ENCODE data around the gene THEMIS2. TPM values are rescaled to one million over a fixed set of nuclear protein-coding genes. Genes with fewer than 3 reads are reported as not detected.

Gene THEMIS2
- total RNA-seq, 4 donors from 2014 or later, result 5.6 to 12.0 (median 7.9) TPM

DNA sequence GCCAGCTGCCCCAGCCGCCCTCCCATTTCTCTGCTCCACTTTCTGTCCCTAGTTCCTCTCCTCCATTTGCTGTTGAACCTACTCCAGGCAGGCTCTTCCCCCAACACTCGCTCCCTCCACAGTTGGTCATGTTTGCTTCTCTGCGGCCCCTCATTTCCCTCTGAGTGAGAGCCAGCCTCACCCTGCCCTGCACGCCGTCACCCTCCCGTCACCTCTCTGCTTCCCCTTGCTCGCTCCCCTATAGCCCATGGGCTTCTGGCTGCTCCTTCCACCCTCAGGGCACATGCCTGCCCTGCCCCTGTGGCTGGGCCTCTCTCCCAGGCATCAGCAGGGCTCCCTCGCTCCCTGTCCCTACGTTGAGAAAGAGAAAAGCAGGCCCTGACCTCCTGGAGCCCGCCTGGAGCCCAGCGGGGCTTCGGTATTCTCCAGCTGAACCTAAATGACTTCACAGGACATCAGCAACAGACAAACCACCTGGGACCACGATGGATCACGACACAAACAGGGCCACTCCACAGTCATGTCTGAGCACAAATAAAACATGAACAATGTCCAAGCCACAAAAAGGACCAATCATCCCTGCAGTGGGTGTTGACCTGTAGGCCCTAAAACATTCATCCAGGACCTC is 13.3 kb upstream of the THEMIS2 start:
- DNase-seq (ENCODE audit: low spot score in 2 of 2), result peak in 1 of 2 donors; percentile 64
- H3K27ac ChIP-seq, result no peak overlapping the region
- no peak for TF ChIP-seq EP300 (IDR thresholded peaks at IDR 0.05)

DNA sequence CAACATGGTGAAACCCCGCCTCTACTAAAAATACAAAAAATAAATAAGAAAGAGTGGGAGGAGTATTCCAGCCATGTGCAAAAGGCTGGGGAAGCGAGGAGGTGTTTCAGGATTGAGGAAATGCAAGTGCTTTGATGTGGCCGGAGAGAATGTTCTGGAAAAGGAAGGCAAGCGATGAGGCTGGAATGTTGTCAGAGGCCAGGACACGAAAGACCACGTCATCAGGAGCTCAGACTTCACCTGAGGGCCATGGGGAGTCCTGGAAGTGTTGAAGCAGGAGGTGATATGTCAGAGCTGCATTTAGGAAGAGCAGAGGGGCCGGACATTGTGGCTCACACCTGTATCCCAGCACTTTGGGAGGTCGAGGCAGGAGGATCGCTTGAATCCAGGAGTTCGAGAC is 10.9 kb upstream of the THEMIS2 start:
- peaks cover 26% of the 10 kb centered on the region for H3K4me1 ChIP-seq
- H3K4me3 ChIP-seq, result no peak overlapping the region
- no peak for DNase-seq (ENCODE audit: low spot score in 2 of 2)
- H3K27me3 ChIP-seq, result no peaks in the 10 kb centered on the region
- no peak for TF ChIP-seq POLR2AphosphoS5 (IDR thresholded peaks at IDR 0.05)
- TF ChIP-seq EP300 (IDR thresholded peaks at IDR 0.05), result no peak
- TF ChIP-seq, protein P1, sequence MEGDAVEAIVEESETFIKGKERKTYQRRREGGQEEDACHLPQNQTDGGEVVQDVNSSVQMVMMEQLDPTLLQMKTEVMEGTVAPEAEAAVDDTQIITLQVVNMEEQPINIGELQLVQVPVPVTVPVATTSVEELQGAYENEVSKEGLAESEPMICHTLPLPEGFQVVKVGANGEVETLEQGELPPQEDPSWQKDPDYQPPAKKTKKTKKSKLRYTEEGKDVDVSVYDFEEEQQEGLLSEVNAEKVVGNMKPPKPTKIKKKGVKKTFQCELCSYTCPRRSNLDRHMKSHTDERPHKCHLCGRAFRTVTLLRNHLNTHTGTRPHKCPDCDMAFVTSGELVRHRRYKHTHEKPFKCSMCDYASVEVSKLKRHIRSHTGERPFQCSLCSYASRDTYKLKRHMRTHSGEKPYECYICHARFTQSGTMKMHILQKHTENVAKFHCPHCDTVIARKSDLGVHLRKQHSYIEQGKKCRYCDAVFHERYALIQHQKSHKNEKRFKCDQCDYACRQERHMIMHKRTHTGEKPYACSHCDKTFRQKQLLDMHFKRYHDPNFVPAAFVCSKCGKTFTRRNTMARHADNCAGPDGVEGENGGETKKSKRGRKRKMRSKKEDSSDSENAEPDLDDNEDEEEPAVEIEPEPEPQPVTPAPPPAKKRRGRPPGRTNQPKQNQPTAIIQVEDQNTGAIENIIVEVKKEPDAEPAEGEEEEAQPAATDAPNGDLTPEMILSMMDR (IDR thresholded peaks at IDR 0.05), result no peak
- TF ChIP-seq POLR2A (IDR thresholded peaks at IDR 0.05), result no peak
- 91% methylated on average over 10 of the region's 10 CpGs for WGBS
- H3K36me3 ChIP-seq, result no peaks in the 10 kb centered on the region
- H3K27ac ChIP-seq, result no peak overlapping the region
- H3K9me3 ChIP-seq, result no peaks in the 10 kb centered on the region

More for the DNA sequence above, 13.3 kb upstream of the THEMIS2 start:
- H3K4me1 ChIP-seq, result peaks cover 24% of the 10 kb centered on the region
- H3K36me3 ChIP-seq, result no peaks in the 10 kb centered on the region
- H3K9me3 ChIP-seq, result no peaks in the 10 kb centered on the region
- H3K4me3 ChIP-seq, result no peak overlapping the region
- no peaks in the 10 kb centered on the region for H3K27me3 ChIP-seq
- 81% methylated on average over 14 of the region's 14 CpGs for WGBS

GRCh38 chr1:27862004-27862403 is 10.3 kb upstream of the THEMIS2 start:
- Histone ChIP-seq H3K9me3 (no peaks in the 10 kb centered on the region), H3K4me3 (no peak overlapping the region), H3K27me3 (no peaks in the 10 kb centered on the region), H3K27ac (no peak overlapping the region), H3K36me3 (no peaks in the 10 kb centered on the region), H3K4me1 (peaks cover 26% of the 10 kb centered on the region)
- TF ChIP-seq, protein P1 (IDR thresholded peaks at IDR 0.05), result no peak
- TF ChIP-seq POLR2AphosphoS5 (IDR thresholded peaks at IDR 0.05), result no peak
- no peak for TF ChIP-seq EP300 (IDR thresholded peaks at IDR 0.05)
- no peak for TF ChIP-seq POLR2A (IDR thresholded peaks at IDR 0.05)
- no peak for DNase-seq (ENCODE audit: low spot score in 2 of 2)
- WGBS, result 85% methylated on average over 3 of the region's 3 CpGs

DNA sequence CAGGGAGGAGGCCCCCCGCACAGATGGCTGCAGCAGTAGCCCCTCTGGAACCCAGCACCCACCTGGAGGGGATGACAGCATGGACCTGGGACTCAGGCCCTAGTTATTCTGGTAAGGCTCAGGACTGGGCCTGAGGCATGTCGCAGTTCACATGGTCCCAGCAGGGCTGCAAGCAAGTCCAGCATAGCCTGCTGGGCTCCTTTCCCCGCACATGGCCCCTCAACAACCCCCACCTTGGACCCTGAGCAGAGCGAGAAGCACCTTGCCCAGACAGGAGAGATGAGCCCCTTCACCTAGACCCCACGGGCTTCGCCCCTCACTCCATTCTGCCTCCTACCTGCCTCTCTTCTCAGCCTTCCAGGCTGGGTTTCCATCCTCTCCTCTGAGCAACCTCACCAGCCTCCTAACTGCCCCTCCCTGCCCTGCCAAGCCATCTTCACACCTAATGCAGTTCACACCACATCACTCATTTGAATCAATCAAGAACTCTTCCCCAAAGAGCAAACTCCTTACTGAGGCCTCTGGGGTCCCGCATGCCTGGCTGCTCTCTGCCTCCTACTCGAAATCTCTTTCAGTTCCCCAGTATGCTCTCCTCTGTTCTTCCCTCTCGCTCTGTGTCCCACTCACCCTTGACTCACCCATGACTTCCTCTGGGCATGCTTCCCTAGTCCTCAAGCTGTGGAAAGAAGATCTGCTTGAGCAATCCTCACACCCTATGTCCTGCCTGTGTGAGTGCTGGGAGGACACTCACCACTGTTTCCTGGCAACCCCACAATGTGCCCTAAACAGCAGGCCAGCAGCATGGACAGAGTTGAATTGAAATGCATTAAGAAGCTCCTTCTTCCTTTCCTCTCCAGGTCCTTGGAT is 9.4 kb upstream of the THEMIS2 start:
- TF ChIP-seq POLR2A (IDR thresholded peaks at IDR 0.05) (peak in 1 of 2 donors; percentile 42), EP300 (IDR thresholded peaks at IDR 0.05) (no peak)
- H3K27me3 ChIP-seq, result no peaks in the 10 kb centered on the region
- H3K27ac ChIP-seq, result peak overlapping the region; percentile 69
- H3K4me1 ChIP-seq, result peaks cover 26% of the 10 kb centered on the region
- H3K9me3 ChIP-seq, result no peaks in the 10 kb centered on the region
- H3K4me3 ChIP-seq, result no peak overlapping the region
- 80% methylated on average over 9 of the region's 9 CpGs for WGBS
- H3K36me3 ChIP-seq, result no peaks in the 10 kb centered on the region
- DNase-seq (ENCODE audit: low spot score in 2 of 2), result no peak

- WGBS, result 89% methylated on average over 1 of the region's 1 CpG
Observed at GRCh38 chr1:27863538-27863915, 8.8 kb upstream of the THEMIS2 start.

More at GRCh38 chr1:27863538-27863915, 8.8 kb upstream of the THEMIS2 start:
- Histone ChIP-seq H3K27ac (peak overlapping the region; percentile 69), H3K27me3 (no peaks in the 10 kb centered on the region), H3K4me1 (peaks cover 24% of the 10 kb centered on the region), H3K9me3 (no peaks in the 10 kb centered on the region), H3K36me3 (no peaks in the 10 kb centered on the region), H3K4me3 (no peak overlapping the region)
- no peak for DNase-seq (ENCODE audit: low spot score in 2 of 2)
- TF ChIP-seq POLR2A (IDR thresholded peaks at IDR 0.05), result no peak
- TF ChIP-seq, protein P1 (IDR thresholded peaks at IDR 0.05), result no peak
- TF ChIP-seq POLR2AphosphoS5 (IDR thresholded peaks at IDR 0.05), result no peak
- TF ChIP-seq EP300 (IDR thresholded peaks at IDR 0.05), result no peak

All from suprapubic skin (tissue), 4 donors.